GM19238 (cell line): Measurements from ENCODE around the gene MYO6.
"Not testable (repeated sequence)": the region's sequence is repeated elsewhere in the genome, so short reads cannot be mapped to it uniquely, and the experiment has no call there.

Experiments used
- DNase-seq: peaks from one replicate; pipeline ENCODE4 v3.0.0; 2011; ENCODE audit warnings: low spot score; ENCODE audit not compliant: insufficient read length

MYO6 gene

GRCh38 chr6:75748743-75749538 is at the start of gene MYO6:
Gene MYO6, plus strand, starts transcription at chr6:75749239. Its CDS starts 68,309 bp downstream, at chr6:75817548.
- DNase-seq: peak; percentile 44

DNA sequence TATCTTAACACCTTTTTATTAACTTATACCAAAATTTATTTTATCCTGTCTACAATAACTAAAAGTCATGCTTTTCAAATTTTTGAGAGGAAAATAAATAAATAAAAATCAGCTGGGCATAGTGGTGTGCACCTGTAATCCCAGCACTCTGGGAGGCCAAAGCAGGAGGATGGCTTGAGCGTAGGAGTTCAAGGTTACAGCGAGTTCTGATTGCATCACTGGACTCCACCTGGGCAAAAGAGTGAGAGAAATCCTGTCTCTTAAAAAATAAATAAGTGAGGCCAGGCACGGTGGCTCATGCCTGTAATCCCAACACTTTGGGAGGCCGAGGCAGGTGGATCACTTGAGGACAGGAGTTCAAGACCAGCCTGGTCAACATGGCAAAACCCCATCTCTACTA is 40.7 kb upstream of the MYO6 start:
- DNase-seq: not testable (repeated sequence)

DNA sequence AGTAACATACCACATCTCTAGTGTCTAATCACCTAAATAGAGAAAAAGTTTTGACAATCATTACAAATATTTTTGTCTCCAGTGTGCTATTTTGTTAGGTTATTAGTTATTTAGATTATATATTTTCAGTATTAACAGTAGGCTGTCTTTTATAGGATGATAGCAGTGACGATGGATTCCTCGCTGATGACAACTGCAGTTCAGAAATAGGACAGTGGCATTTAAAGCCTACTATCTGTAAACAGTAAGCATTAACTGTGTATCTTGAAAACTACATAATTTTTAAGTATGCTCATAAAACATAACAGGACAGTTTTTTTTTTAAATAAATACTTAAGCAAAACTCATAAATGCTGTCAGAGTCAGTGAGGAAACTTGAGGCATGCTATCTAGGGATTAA is 37.9 kb upstream of the MYO6 start:
- DNase-seq: no peak

DNA sequence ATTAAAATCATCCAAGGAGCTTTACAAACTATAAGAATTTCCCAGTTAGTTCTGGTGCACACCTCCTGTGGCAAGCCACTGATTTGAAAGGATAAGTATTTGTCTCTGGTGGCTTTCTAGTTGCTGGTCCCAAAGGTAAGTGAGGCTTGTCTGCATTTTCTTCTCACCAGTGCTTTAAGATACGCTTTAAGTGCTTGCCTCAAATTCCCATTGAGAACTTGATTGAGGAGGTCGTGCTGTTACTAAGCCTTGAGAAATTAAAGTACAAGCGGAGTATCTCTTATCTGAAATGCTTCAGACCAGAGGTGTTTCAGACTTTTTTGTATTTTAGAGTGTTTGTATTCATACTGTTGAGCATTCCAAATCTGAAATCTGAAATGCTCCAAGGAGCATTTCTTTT is 29.9 kb upstream of the MYO6 start:
- no peak for DNase-seq

- DNase-seq: no peak
These were observed 25.7 kb upstream of the MYO6 start for GRCh38 chr6:75723382-75723781.

DNA sequence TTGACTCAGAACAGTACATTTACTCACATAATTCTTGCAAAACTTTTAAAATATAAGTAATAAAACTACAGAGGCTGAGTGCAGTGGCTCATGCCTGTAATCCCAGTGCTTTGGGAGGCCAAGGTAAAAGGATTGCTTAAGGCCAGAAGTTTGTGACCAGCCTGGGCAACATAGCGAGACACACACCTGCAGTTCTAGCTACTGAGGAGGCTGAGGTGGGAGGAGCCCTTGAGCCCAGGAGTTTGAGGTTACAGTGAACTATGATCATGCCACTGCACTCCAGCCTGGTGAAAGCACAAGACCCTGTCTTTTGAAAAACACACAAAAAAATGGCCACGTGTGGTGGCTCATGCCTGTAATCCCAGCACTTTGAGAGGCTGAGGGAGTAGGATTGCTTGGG is 21.8 kb upstream of the MYO6 start:
- no peak for DNase-seq

GRCh38 chr6:75731029-75731428 is 18.0 kb upstream of the MYO6 start:
- DNase-seq: not testable (repeated sequence)

GRCh38 chr6:75735491-75736186 is 13.4 kb upstream of the MYO6 start:
- no peak for DNase-seq

DNA sequence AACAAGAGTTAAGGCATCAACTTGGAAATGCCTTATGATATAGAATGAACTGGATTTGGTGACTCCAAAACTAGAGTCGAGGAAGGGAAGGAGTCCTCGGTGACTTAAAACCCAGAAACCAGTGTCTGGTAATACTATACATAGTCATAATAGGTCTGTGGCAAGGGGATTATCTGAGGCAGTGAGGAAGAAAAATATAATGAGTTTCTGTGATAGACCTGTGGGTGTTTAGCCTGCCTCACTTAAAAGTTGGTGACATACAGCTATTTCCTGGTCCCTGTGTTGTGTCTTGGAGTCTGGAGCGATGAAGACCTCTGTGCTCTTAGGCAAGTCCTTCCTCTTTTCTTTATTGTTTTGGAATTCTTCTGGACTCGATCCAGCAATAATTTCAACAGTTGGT is 5.1 kb upstream of the MYO6 start:
- DNase-seq: no peak

DNA sequence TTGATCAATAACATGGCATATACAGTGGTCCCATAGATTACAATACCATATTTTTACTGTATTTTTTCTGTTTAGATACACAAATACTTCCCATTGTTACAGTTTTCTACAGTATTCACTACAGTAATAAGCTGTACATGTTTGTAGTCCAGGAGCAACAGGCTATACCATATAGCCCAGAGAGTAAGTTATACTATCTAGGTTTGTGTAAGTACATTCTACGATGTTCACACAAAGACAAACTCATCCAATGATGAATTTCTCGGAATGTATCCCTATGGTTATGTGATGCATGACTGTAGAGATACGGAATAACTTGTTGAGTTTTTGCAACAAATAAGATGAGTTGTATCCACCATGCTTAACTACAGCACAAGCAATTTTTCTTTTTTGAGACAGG is 3.6 kb upstream of the MYO6 start:
- no peak for DNase-seq

DNA sequence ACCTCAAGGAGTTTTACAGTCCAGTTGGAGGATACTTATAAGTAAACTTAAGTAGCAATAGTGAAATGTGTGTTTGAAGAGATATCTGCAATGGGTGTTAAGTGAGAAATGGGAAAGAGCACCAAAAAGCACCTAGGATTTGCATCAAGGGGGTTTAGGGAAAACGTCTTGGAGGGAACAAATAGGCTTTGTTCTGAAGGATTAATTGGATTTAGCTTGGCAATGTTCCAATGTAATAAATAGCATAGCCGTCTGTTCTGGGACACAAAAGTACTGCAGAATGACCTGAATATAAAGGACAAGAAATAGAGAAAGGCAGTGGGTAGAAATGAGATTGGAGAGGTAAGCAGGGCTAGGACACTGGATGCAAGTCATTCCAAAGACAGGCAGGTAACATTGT is 2.8 kb upstream of the MYO6 start:
- DNase-seq: no peak

DNA sequence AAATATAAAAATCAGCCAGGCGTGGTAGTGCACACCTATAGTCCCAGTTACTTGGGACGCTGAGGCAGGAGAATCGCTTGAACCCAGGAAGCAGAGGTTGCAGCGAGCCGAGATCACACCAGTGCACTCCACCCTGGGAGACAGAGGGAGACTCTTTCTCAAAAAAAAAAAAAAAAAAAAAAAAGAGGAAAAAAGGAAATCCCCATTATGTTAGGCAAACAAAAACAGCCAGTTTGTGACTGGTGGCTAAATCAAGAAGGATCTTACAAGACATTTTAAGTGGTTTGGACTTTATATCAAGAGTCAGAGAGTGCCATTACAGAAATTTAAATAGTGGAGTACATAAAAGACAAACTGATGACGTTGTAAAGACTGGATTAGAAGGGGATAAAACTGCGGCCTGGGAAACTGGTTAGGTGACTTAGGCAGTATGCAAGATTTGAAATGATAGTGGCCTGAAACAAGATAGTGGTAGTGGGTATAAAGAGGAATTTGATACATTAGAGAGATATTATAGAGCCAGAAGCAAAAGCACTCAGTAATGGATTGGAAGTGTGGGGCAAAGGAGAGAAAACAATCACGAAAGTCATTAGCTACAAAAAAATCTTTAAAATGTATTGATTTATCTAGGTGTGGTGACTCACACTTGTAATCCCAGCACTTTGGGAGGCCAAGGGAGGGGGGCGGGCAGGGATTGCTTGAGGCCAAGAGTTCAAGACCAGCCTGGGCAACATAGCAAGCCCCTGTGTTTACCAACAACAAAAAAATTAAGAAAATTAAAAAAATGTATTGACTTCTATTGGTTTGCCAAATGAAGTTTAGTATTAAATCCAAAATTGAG is 1.7 kb upstream of the MYO6 start:
- DNase-seq: no peak

DNA sequence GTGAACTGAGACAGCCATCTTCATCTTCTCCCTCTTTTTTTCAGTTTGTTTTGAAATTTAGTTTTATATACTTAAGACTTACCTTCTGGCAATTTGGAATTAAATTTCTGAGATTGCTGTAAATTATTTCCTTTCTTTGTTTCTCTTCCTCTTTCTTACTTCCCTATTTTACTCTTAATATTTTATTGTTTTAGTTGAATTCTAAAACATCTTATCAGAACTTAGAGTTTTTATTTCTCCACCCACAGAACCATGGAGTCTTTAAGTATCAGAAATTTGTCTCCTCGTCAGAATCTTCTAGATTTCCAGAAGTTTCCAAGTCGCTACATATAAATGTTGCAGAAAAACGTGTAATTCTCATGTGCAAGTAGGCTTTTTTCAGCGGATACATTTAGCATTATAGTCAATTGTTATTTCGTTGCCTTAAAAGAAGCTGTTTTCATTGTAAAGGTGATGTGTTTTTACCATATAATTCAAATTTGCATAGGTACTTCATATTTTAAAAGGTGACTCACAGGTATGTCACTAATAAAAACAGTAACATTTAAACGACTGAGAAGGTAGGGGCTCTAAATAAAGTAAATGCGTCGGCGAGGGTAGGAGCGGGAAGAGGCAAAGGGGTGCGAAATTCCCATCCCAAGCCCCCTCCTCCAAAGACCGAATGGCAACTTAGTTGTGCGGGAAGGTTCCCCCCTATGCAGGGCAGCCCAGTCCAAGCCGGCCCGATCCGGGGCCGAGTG is 866 bp upstream of the MYO6 start:
- DNase-seq: no peak

DNA sequence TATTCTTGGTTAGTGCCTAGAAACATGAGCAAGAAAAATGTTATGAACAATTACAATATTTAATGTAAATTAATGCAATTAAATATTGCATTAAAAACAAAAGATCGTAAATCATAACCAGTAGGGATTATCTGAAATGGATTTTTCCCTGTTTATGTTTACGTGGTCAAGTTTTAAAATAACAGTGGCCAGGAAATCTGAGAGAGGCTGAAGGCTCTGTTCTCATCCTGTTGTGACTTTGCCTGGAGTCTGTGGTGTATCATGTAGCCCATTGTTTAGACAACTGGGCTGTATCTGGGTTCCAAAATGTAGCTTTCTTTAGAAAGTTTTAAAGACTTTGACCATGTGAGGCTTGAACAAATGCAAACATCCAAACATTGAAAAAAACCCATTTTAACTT is 2.4 kb downstream of the MYO6 start:
- DNase-seq: no peak

DNA sequence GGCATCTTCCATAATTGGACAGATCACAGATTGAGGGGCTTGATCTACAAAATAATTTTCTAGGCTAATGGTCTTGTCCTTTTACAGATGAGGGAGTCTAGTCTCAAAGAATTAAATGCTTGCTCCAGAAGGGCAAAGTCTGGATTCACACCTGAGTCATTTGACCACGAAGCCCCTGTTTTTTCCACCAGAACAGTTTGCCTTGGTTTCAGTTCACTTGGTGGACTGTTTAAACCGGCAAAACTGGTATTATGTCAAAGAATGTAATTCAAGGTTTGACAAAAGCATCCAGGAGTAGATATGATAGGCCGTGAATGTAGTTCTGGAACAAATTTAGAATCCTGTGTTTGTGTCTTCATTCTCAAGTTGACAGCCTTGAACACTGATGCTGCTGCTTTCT is 3.3 kb downstream of the MYO6 start:
- DNase-seq: no peak

- no peak for DNase-seq
These were observed 6.7 kb downstream of the MYO6 start for GRCh38 chr6:75755704-75756103.

DNA sequence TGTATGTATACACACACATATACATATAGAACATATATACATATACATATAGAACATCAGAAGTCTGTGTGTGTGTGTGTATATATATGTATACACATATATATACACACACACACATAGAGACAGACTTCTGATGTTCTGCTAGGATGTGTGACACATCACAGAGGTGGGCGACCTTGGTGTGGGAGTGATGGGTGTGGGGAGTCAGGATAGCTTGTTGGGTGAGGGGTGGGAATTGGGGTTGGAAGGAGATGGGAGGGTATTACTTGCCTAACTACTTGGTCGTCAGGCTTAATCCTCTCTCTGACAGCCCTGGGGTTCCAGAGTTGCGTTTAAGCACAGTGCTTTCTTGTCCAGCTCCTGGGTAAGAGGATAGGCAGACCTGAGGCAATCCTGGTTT is 8.3 kb downstream of the MYO6 start:
- no peak for DNase-seq

DNA sequence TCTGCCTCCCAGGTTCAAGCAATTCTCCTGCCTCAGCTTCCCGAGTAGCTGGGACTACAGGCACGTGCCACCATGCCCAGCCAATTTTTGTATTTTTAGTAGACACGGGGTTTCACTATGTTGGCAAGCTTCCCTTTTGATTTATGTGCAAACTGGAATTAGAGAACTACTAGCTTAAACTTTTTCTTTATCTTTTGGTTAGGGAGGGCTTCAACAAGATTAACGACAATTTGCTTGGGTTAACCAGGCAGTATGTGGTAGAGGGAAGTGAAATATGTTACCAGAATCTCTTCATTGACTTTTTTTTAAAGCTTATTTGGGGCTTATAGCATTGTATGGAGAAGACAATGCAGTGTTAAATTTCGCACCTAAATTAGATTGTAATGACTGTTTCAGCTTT is 9.0 kb downstream of the MYO6 start:
- no peak for DNase-seq

- no peak for DNase-seq
These were observed 10.2 kb downstream of the MYO6 start for GRCh38 chr6:75759207-75759606.

GRCh38 chr6:75760320-75760719 is 11.3 kb downstream of the MYO6 start:
- no peak for DNase-seq

DNA sequence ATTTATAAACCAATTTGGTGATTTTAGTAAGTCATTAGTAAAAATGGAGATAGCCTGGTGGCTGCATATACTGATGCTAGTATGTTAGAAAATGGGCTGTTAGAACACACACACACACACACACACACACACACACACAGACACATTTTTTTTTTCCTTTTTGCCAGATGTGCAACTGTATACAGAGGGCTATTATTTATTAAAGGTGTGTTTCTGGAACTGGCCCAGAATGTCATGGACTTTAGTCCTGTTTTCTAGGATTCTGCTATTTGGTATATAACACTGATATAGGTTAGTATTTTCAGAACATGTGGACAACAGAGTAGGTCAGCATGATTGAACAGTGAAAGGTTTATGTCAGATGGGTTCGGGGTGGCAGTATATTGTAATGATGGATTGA is 12.4 kb downstream of the MYO6 start:
- no peak for DNase-seq
